ENCODE measurements around the gene DCBLD1.

DCBLD1 gene

GRCh38 chr6:117469791-117470190 lies 12.7 kb upstream of the DCBLD1 start:
- H3K4me3 ChIP-seq (ENCODE audit: low read depth, low read length) = no peak overlapping the region

GRCh38 chr6:117472667-117473066 lies 9.8 kb upstream of the DCBLD1 start:
- H3K4me3 ChIP-seq (ENCODE audit: low read depth, low read length) = no peak overlapping the region

GRCh38 chr6:117473401-117473800 lies 9.1 kb upstream of the DCBLD1 start:
- no peak overlapping the region for H3K4me3 ChIP-seq (ENCODE audit: low read depth, low read length)

- H3K4me3 ChIP-seq (ENCODE audit: low read depth, low read length) = no peak overlapping the region
These were observed 4.3 kb upstream of the DCBLD1 start for GRCh38 chr6:117477988-117478852.

DNA sequence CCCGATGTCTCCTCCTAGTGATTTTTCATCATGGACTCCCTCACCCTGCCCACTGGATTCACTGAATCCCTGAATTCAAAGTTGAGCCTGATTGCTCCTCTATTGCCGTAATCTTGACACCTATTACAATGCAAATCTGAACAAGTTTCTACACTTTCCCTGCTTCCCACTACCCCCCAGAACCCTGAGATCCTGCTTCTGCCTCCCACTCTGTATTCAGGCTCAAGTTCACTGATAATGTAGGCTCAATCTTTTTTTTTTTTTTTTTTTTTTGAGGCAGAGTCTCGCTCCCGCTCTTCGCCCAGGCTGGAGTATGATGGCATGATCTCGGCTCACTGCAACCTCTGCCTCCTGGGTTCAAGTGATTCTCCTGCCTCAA lies 3.6 kb upstream of the DCBLD1 start:
- no peak overlapping the region for H3K4me3 ChIP-seq (ENCODE audit: low read depth, low read length)

DNA sequence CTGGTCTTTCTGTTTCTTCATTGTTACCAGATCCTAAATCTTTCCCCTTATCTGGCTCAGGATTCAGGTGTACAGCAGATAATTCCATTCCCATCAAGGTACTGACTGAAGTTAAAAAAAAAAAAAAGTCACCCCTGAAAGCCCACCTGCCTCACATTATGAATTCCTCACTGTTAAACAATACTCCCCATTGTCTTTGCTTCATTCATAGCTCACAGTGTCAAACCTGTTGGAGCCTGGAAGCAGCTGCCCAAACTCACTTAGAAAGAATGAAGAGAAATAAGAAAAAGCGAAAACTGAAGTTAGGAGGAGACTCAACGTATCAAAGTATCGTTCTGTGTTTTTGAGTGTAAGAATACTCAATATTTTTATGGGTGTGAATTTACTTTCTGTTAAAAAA lies 1.8 kb upstream of the DCBLD1 start:
- H3K4me3 ChIP-seq (ENCODE audit: low read depth, low read length) = no peak overlapping the region

DNA sequence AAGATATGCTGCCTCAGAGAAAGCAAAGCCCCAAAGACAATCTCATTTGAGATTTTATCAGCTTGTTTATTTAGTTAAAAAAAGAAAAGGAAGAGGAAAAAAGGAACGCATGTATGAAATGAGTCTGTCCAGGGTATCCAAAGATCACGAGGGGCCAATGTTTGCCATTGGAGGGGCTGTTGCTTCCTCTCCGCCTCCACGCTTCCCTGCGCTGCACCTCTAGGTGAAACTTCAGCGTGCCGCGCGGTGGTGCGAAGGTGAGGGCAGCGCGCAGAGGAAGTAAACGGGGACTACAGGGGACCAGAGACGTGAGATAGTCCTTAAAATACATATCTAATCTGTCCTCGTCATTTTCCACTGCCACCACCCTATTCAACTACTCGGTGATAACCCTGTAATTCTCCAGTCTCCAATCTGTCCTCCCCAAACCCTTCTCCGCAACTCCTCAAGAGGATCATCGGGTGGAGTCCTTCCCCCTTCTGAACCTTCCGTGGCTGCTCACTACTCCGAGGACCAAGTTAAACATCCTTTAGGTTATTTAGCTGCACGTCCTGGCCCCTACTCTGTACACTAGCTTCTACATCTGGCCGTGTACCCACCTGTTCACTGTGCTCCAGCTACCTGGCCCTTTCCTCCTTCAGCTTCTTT lies 1.1 kb upstream of the DCBLD1 start:
- no peak overlapping the region for H3K4me3 ChIP-seq (ENCODE audit: low read depth, low read length)

GRCh38 chr6:117481926-117482239 lies 591 bp upstream of the DCBLD1 start:
- H3K4me3 ChIP-seq (ENCODE audit: low read depth, low read length) = peak overlapping the region; percentile 69

- peak overlapping the region; percentile 69 for H3K4me3 ChIP-seq (ENCODE audit: low read depth, low read length)
These were observed 650 bp downstream of the DCBLD1 start for GRCh38 chr6:117483004-117483644.

GRCh38 chr6:117483645-117484016 lies 1.2 kb downstream of the DCBLD1 start:
- H3K4me3 ChIP-seq (ENCODE audit: low read depth, low read length) = peak overlapping the region; percentile 69

DNA sequence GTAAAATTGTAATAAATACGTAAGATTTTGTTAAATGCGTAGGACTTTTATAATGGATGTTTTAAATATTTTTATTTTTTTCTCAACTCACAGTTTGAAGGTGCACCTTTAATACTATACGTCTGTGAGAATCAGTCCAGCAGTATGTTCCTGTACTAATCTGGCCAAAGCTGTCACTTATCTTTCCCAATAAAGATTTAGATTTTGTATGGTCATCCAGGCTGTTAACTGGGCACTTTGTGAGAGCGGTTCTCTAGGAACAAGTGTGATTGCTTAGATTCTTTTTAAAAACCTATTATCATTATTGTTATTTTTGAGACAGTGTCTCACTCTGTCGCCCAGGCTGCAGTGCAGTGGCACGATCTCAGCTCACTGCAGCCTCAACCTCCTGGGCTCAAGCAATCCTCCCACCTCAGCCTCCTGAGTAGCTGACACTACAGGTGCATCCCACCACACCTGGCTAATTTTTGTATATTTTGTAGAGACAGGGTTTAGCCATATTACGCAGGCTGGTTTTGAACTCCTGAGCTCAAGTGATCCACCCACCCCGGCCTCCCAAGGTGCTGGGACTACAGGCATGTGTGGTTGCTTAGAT lies 1.7 kb downstream of the DCBLD1 start:
- H3K4me3 ChIP-seq (ENCODE audit: low read depth, low read length) = no peak overlapping the region

DNA sequence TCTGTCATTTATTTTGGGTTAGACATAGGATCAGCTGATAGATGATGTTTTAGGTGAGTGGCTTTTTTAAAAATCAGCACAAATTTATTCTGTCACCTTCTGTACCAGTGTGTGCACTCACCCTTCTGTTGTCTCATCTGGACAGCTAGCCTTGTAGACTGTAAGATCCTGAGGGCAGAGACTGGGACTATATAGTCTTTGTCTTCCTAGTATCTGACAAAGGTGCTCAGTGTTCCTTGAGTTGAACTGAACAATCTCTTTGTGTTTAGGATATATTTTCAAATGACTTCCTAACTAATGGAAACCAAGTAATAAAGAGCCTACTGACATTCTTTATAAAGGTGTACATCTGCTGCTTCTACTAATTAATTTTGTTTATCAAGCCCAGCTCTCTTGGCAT lies 3.0 kb downstream of the DCBLD1 start:
- H3K4me3 ChIP-seq (ENCODE audit: low read depth, low read length) = no peak overlapping the region

DNA sequence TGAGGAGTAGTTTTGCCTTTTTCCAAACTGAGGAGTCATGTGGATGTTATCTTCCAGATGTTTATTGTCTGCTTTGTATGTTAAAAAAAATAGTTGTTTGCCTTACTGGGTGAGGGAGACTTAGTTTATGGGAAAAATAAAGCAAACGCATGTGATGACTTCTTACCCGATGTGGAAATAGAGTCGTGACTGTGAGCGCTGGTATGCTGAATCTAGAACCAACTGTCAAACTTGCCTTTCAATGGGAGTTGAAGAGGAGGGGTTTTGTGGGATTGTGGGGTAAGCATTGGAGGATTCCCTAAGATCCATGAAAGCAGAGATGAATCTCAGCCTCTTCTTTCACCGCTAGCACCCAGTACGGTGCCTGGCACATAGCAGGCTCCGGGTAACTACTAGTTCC lies 5.3 kb downstream of the DCBLD1 start:
- no peak overlapping the region for H3K4me3 ChIP-seq (ENCODE audit: low read depth, low read length)

- no peak overlapping the region for H3K4me3 ChIP-seq (ENCODE audit: low read depth, low read length)
These were observed 6.5 kb downstream of the DCBLD1 start for GRCh38 chr6:117489003-117489402.

GRCh38 chr6:117491916-117492315 lies 9.4 kb downstream of the DCBLD1 start:
- H3K4me3 ChIP-seq (ENCODE audit: low read depth, low read length) = no peak overlapping the region

- H3K4me3 ChIP-seq (ENCODE audit: low read depth, low read length) = no peak overlapping the region
These were observed 11.0 kb downstream of the DCBLD1 start for GRCh38 chr6:117493470-117493869.

GRCh38 chr6:117494283-117494682 lies 11.8 kb downstream of the DCBLD1 start:
- H3K4me3 ChIP-seq (ENCODE audit: low read depth, low read length) = no peak overlapping the region

DNA sequence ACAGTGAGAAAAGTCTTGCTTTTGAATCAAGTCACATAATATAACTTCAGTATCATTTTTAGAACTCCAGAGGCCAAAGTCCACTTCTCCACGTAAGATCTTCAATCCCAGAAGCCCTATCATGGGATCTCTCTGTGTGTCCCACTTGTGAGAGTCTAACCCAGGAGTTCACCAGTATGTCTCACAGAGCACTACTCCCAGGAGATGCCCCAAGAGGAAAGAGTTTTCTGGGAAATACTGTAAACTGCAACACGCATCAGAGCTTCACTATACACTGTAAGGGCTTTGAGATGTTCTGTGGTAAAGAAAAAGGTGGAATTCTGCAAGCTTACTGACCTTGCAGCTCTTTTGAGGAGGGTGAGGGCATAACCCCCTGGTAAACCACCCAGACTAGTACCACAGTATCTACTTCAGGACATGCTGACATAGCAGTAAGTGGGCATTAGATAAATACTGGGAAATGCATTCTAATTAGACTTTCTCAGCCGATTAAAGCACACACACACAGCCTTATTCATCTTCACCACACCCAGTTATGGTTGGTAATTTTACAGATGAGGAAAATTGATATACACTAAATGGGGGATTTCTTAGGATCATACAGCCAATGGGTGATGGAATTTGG lies 12.3 kb downstream of the DCBLD1 start:
- no peak overlapping the region for H3K4me3 ChIP-seq (ENCODE audit: low read depth, low read length)

DNA sequence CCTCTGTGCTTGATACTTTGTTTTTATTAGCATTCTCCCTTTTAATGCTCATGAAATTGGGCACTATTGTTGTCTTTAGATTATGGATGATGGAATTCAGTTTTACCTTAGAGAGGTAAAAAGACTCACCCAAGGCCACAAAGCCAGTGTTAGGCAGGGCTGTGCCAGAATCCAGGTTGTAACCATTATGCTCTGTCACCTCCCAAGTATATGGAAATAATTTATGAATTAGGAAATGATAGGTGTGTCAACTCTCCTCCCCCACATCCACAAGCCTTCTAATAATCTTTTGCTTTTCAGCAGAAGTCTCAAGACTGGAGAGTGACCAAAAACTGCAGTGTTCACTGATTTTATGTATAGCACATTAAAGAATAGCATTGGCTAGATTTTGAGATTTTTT lies 13.0 kb downstream of the DCBLD1 start:
- no peak overlapping the region for H3K4me3 ChIP-seq (ENCODE audit: low read depth, low read length)

DNA sequence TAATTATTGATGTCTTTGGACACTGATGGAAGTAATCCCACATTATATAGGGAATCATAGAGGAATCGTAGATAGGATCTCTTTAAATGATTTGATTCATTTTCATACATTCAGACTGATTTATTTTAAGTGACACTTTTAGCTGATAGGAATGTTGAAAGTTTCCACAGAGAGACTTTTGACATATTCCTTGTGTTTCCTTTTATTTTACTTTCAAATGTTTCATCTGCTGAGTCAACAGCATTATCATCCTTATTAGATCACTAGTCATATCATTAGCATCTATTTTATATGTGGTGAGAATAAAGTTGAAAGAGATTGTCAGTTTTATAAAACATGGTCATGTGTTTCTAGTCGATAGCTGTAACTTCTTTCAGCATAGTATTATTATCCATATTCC lies 13.4 kb downstream of the DCBLD1 start:
- no peak overlapping the region for H3K4me3 ChIP-seq (ENCODE audit: low read depth, low read length)

DNA sequence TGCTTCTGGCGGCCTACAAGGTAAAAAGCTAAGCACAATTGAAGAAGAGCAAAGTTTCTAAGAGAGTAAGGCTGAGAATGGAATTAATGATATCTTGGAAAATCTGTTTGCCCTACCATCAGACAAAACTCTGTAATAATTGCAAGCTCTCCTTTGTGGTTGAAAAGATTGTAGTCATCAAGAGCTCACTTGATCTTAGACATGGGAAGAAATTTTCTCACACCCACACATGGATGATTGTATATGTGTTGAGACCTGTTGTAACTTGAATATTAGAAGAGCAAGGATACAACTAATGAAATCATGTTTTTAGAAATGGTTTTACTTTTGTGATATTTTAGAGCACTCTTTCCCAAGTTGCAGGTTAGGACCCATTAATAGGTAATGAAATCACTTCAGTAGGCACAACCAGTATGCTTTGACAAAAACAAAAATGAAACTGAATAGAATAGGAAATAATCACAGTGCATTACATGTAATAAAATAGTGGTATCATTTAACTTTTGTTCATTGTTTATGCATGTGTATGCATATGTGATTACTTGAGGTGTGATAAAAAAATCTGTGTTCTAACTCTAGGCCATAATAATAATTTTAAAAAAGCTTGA lies 14.0 kb downstream of the DCBLD1 start:
- H3K4me3 ChIP-seq (ENCODE audit: low read depth, low read length) = no peak overlapping the region

Data from iPS-11a (cell line).